SU-DHL-6 (cell line): ENCODE results near the gene MRFAP1L1.

Experiments used
- H2AFZ ChIP-seq: fragments of 200-600 bp; sonication (generic); 2 replicates; pipeline ENCODE4 v1.6.1; 2014; ENCODE audit warnings: low read depth, mild to moderate bottlenecking, moderate library complexity, mixed read lengths, antibody characterized with exemption, low read length; ENCODE audit not compliant: severe bottlenecking
- H3F3A ChIP-seq: fragments of 200-600 bp; shearing (Covaris generic); 2 replicates; pipeline ENCODE4 v1.6.0; 2016; ENCODE audit warnings: antibody characterized with exemption, mild to moderate bottlenecking; ENCODE audit not compliant: insufficient read depth
- H3K27ac ChIP-seq: fragments of 200-600 bp; sonication (generic); 2 replicates; pipeline ENCODE4 v1.5.1; 2016; ENCODE audit warnings: low read depth, mild to moderate bottlenecking, low read length, moderate library complexity, mixed read lengths
- H3K27me3 ChIP-seq: fragments of 200-600 bp; sonication (generic), shearing (Covaris generic); 2 replicates; pipeline ENCODE4 v1.6.0; 2014; ENCODE audit warnings: mild to moderate bottlenecking, low read length
- H3K36me3 ChIP-seq: fragments of 200-600 bp; sonication (generic); 2 replicates; pipeline ENCODE4 v1.6.1; 2014; ENCODE audit warnings: mild to moderate bottlenecking, low read length, mixed read lengths
- H3K4me2 ChIP-seq: fragments of 300-600, 200-600 bp; shearing (Covaris generic), sonication (generic); 2 replicates; pipeline ENCODE4 v1.6.0; 2014; ENCODE audit warnings: low read length, low read depth, mild to moderate bottlenecking; ENCODE audit not compliant: poor library complexity, severe bottlenecking
- H3K4me3 ChIP-seq: fragments of 200-600 bp; sonication (generic); 2 replicates; pipeline ENCODE4 v1.5.1; 2014; ENCODE audit warnings: antibody characterized with exemption, low read length, mild to moderate bottlenecking, mixed read lengths; ENCODE audit not compliant: insufficient read depth, poor library complexity, severe bottlenecking
- H3K79me2 ChIP-seq: fragments of 200-600 bp; sonication (generic); 2 replicates; pipeline ENCODE4 v1.6.1; 2014; ENCODE audit warnings: mild to moderate bottlenecking, low read length, moderate library complexity; ENCODE audit not compliant: insufficient read depth
- H3K9ac ChIP-seq: fragments of 200-600 bp; sonication (generic); 2 replicates; pipeline ENCODE4 v1.7.0; 2014; ENCODE audit warnings: mild to moderate bottlenecking, low read length
- H3K9me2 ChIP-seq: fragments of 200-600 bp; sonication (generic); replicated peaks from 2 replicates; pipeline ENCODE4 v1.6.1; 2014; ENCODE audit warnings: low read length; ENCODE audit not compliant: insufficient read depth
- H3K9me3 ChIP-seq: fragments of 200-600 bp; sonication (generic); 2 replicates; pipeline ENCODE4 v1.6.1; 2014; ENCODE audit warnings: low read length, mixed read lengths; ENCODE audit not compliant: insufficient read depth
- H4K20me1 ChIP-seq: fragments of 200-600 bp; sonication (generic); 2 replicates; pipeline ENCODE4 v1.6.1; 2014; ENCODE audit warnings: low read depth, mild to moderate bottlenecking, antibody characterized with exemption, low read length, moderate library complexity, mixed read lengths
- EZH2phosphoT487 ChIP-seq: fragments of 200-600 bp; sonication (generic), shearing (Covaris generic); conservative IDR thresholded peaks from 2 replicates; pipeline ENCODE4 v1.6.1; 2018; ENCODE audit warnings: mild to moderate bottlenecking, antibody characterized with exemption, low read length, moderate library complexity, mixed read lengths
- TF ChIP-seq, protein P1 (sequence below): fragments of 200-600 bp; sonication (generic); IDR thresholded peaks from one replicate; pipeline ENCODE4 v1.5.1; 2017; ENCODE audit warnings: antibody characterized with exemption, mild to moderate bottlenecking, low read length, moderate library complexity; ENCODE audit not compliant: insufficient read depth, poor library complexity, severe bottlenecking

Gene MRFAP1L1

DNA sequence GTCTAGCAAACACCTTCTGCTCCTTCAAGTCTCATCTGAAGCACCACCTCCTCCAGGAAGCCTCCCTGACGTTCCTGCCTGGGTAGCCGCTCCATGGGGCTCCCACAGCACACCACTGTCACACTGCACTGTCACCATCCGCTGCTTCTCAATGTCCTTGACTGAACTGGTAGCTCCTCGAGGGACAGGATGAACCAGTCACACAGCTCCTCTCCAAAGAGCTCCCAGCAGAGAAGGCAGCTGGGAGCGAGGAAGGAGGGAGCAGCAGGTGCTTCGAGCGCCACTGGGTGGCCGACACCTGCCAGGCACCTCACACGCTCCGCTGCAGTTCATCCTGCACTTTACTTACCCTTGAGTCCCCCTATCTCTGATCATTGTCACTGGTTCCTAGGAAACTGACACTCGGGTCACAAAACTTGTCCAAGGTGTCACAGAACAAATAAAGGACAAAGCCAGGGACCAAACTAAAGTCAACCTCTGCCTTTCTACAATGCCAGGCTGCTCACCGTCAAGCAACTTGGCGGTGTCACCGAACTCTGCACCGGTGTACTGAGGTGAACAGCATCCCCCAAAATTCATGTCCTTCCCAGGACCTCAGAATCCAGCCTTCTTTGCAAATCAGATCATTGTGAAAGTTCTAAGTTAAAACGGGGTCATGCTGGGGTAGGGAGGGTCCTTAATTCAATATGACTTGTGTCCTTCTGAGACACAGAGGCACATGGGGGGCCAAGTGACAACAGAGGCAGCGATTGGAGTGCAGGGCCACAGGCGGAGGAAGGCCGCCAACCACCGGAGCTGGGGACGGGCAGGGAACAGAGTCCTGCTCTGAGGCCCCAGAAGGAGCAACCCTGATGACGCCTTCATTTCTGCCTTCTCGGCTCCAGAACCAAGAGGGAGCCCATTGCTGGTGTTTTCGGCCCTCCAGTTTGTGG lies 21.5 kb downstream of the MRFAP1L1 start:
- no peaks in the 10 kb centered on the region for H3K9me3 ChIP-seq
- H3K27me3 ChIP-seq: no peaks in the 10 kb centered on the region
- no peaks in the 10 kb centered on the region for H3K36me3 ChIP-seq
- H3K4me2 ChIP-seq: no peak overlapping the region
- TF ChIP-seq, protein P1, sequence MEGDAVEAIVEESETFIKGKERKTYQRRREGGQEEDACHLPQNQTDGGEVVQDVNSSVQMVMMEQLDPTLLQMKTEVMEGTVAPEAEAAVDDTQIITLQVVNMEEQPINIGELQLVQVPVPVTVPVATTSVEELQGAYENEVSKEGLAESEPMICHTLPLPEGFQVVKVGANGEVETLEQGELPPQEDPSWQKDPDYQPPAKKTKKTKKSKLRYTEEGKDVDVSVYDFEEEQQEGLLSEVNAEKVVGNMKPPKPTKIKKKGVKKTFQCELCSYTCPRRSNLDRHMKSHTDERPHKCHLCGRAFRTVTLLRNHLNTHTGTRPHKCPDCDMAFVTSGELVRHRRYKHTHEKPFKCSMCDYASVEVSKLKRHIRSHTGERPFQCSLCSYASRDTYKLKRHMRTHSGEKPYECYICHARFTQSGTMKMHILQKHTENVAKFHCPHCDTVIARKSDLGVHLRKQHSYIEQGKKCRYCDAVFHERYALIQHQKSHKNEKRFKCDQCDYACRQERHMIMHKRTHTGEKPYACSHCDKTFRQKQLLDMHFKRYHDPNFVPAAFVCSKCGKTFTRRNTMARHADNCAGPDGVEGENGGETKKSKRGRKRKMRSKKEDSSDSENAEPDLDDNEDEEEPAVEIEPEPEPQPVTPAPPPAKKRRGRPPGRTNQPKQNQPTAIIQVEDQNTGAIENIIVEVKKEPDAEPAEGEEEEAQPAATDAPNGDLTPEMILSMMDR: no peak
- TF ChIP-seq EZH2phosphoT487: no peak
- no peak overlapping the region for H2AFZ ChIP-seq
- no peak overlapping the region for H3K4me3 ChIP-seq
- H3K27ac ChIP-seq: no peak overlapping the region
- H3K79me2 ChIP-seq: no peaks in the 10 kb centered on the region
- H3K9ac ChIP-seq: no peak overlapping the region
- H4K20me1 ChIP-seq: no peaks in the 10 kb centered on the region
- H3K9me2 ChIP-seq: no peaks in the 10 kb centered on the region
- H3F3A ChIP-seq: no peaks in the 10 kb centered on the region

DNA sequence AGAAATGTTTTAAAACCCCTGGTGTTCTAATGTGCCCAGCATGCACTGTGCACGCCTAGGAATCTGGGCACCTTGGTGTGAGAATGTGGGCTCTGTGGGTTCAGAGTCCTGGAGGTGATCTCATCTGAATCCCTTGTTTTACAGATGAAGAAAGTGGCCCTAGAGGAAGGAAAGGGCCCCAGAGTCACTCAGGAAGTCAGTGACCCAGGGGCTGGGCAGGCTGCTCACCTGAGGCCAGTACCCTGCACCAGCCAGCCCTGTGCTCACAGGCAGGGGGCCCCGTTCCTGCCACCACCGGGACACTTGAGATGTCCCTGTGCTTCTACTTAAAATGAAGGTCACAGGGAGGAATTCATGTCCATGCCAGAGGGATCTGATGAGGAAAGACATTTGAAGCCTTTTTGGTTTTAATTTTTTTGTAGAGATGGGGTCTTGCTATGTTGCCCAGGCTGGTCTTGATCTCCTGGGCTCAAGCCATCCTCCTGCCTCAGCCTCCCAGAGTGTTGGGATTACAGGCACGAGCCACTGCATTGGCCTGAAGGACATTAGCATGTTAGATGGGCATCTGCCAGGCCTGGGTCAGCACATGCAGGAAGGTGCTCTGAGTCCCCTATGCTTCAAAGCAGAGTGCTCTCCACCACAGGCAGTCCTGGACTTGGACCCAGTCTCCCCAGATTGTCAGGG lies 23.4 kb downstream of the MRFAP1L1 start:
- Histone ChIP-seq H3K79me2 (no peaks in the 10 kb centered on the region), H4K20me1 (no peaks in the 10 kb centered on the region), H3K27me3 (no peaks in the 10 kb centered on the region), H3K9me2 (no peaks in the 10 kb centered on the region), H3F3A (no peaks in the 10 kb centered on the region), H2AFZ (no peak overlapping the region), H3K9ac (no peak overlapping the region), H3K4me3 (no peak overlapping the region), H3K4me2 (no peak overlapping the region), H3K27ac (no peak overlapping the region), H3K9me3 (no peaks in the 10 kb centered on the region), H3K36me3 (no peaks in the 10 kb centered on the region)
- TF ChIP-seq, protein P1: no peak
- TF ChIP-seq EZH2phosphoT487: no peak

DNA sequence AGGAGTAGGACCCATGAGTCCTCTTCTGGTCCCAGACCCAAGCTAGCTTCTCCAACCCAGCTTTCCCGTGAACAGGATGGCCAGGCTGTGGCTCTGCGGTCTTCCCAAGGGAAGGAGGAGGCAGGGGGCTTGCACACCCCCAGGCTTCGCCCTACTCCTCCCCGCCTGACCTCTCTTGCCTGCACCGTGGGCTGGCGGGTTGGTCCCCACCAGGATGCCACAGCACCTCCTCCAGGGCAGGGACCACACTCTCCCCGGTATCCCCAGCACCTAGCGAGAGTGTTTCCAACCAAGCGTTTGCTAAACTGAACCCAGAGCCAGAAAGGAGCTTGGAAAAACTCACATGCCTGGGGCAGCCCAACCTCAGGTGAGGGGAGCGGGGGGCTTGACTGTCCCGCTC lies 25.0 kb downstream of the MRFAP1L1 start:
- TF ChIP-seq EZH2phosphoT487: no peak
- TF ChIP-seq, protein P1: no peak
- Histone ChIP-seq H3F3A (no peaks in the 10 kb centered on the region), H3K27ac (no peak overlapping the region), H3K9me3 (no peaks in the 10 kb centered on the region), H3K4me3 (no peak overlapping the region), H3K36me3 (no peaks in the 10 kb centered on the region), H3K4me2 (no peak overlapping the region), H3K79me2 (no peaks in the 10 kb centered on the region), H3K27me3 (no peaks in the 10 kb centered on the region), H2AFZ (no peak overlapping the region), H3K9ac (no peak overlapping the region), H3K9me2 (no peaks in the 10 kb centered on the region), H4K20me1 (no peaks in the 10 kb centered on the region)
